ENCODE measurements around the gene ARMC8. TPM values are rescaled to one million over a fixed set of nuclear protein-coding genes. Genes with fewer than 3 reads are reported as not detected.

The ARMC8 gene
- total and polyA plus RNA-seq, 2 of the 8 experiments (the other 6 are each of a cell fraction or from before 2014, with no cell fraction given), result 47.3 to 58.5 TPM

DNA sequence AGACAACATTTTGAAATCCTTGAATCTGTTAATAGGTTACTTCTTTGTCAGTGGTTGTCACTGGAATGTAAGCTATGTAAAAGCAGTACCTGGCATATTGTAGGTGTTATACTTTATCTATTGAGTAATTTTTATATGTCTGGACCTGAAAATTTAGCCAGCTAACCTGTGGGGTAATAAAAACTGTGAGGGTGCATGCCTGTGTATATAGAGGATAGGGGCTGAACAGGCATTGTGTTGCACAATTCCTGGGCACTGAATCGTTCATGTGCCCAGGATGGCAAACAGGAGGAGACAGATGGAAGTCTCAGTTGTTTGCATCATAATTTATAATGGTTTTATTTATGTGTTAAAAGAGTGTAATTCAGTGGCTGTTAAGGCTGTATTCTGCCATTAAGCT, 67.1 kb downstream of the ARMC8 start:
- Histone ChIP-seq H4K5ac (ENCODE audit: insufficient read length, low read depth, low read length) (no peak overlapping the region), H2AK5ac (ENCODE audit: low read depth, low read length) (no peak overlapping the region), H3K4me2 (ENCODE audit: insufficient read depth in 1 of 2, low read depth in 2 of 2, low read length in 2 of 2) (no peak overlapping the region), H3K79me1 (ENCODE audit: low read depth, low read length) (no peaks in the 10 kb centered on the region), H3K18ac (ENCODE audit: extremely low read depth, low read length) (no peak overlapping the region), H3K9ac (replicated peaks in 1 of 4; ENCODE audit: extremely low read depth in 1 of 4, low read depth in 3 of 4, low read length in 3 of 4) (no peak overlapping the region), H2AFZ (ENCODE audit: low read length) (no peak overlapping the region), H3K4ac (replicated peaks; ENCODE audit: insufficient read length, low read depth, low read length) (no peak overlapping the region), H2BK20ac (ENCODE audit: low read length) (no peak overlapping the region), H3K27ac (ENCODE audit: low read depth, low read length) (no peak overlapping the region), H2BK120ac (replicated peaks; ENCODE audit: low read depth, low read length) (no peak overlapping the region), H3K23ac (ENCODE audit: insufficient read length) (no peak overlapping the region), H2BK15ac (ENCODE audit: low read length) (no peak overlapping the region), H4K91ac (replicated peaks; ENCODE audit: insufficient read length, low read length) (no peak overlapping the region), H3K14ac (ENCODE audit: insufficient read length) (no peak overlapping the region), H3K36me3 (ENCODE audit: control insufficient read depth in 2 of 4, insufficient read depth in 4 of 4, low read length in 3 of 4) (no peaks in the 10 kb centered on the region), H3K4me1 (replicated peaks in 1 of 4; ENCODE audit: control insufficient read depth in 3 of 4, insufficient read depth in 4 of 4, low read length in 3 of 4) (no peaks in the 10 kb centered on the region), H3K23me2 (ENCODE audit: low read depth, low read length) (no peaks in the 10 kb centered on the region), H3K27me3 (replicated peaks in 1 of 4; ENCODE audit: control insufficient read depth in 3 of 4, extremely low read depth in 1 of 4, insufficient read depth in 3 of 4, low read length in 3 of 4) (no peaks in the 10 kb centered on the region), H3K9me3 (ENCODE audit: insufficient read depth in 2 of 2, low read depth in 1 of 2, low read length in 1 of 2) (no peaks in the 10 kb centered on the region), H2BK5ac (ENCODE audit: low read depth, low read length) (no peak overlapping the region), H4K20me1 (replicated peaks in 1 of 2; ENCODE audit: control insufficient read depth in 1 of 2, insufficient read depth in 2 of 2, low read length in 2 of 2) (no peaks in the 10 kb centered on the region), H4K8ac (ENCODE audit: extremely low read depth, insufficient read depth, low read length) (no peak overlapping the region), H2BK12ac (ENCODE audit: low read depth, low read length) (no peak overlapping the region), H3K4me3 (ENCODE audit: extremely low read depth in 1 of 4, insufficient read depth in 2 of 4, low read depth in 3 of 4, low read length in 4 of 4) (no peak overlapping the region), H3K79me2 (ENCODE audit: control insufficient read depth in 1 of 2, insufficient read depth in 2 of 2, low read length in 2 of 2) (no peaks in the 10 kb centered on the region), H3K56ac (replicated peaks; ENCODE audit: insufficient read length, low read depth, low read length) (no peak overlapping the region)
- ChIA-PET CTCF (ENCODE audit: partially characterized antibody) (interaction anchor here (1.1 to 1.7 kb wide), 2 partner anchors 10 to 136 kb away, joined by 3 to 7 read pairs; no protein-coding TSS in a partner anchor), POLR2A (ENCODE audit: partially characterized antibody) (interaction anchor here (0.9 to 1.5 kb wide), 3 partner anchors 9 to 79 kb away, joined by 3 to 4 read pairs (median 3); partner anchors contain the start of gene DBR1)
- no peak for DNase-seq (ENCODE audit: low read depth in 1 of 2, low spot score in 2 of 2)
- no peak for FAIRE-seq
- 95% methylated on average over 1 of the region's 1 CpG; no CpG with 5 or more reads in 1 of the 2 experiments for WGBS, 2 experiments (ENCODE audit: extremely low coverage in 1 of 2, insufficient coverage in 1 of 2, insufficient read length in 1 of 2, insufficient replicate concordance in 2 of 2, low coverage in 1 of 2, low lambda C conversion rate in 2 of 2, missing lambda C conversion rate in 1 of 2)

Measured in H1 (cell line).